Epithelial cell of alveolus of lung (primary cell): Measurements from ENCODE around the gene NFE2. TPM values are rescaled to one million over a fixed set of nuclear protein-coding genes. Genes with fewer than 3 reads are reported as not detected.

Experiments
- total RNA-seq: library from RNA; depleted of rRNA; stranded (reverse); fragments of >200 nt; gene quantifications from 2 replicates; pipeline ENCODE4 v1.2.1, GENCODE V29; 2015

NFE2 gene
- total RNA-seq = not detected in 2 replicates

GRCh38 chr12:54300732-54301427 is at the start of gene NFE2:
Gene NFE2 (minus strand): TSS chr12:54301015. CDS start chr12:54295248, 5,767 bp downstream.

GRCh38 chr12:54324617-54325441 is 24.0 kb upstream of the NFE2 start, which contains the start of gene COPZ1:
Gene COPZ1 (plus strand): TSS chr12:54325131. CDS start chr12:54325164, 33 bp downstream.

GRCh38 chr12:54280468-54281260 is 20.2 kb downstream of the NFE2 start, which contains the start of gene HNRNPA1:
Gene HNRNPA1 (plus strand): TSS chr12:54280726. CDS start chr12:54280808, 82 bp downstream.

GRCh38 chr12:54279632-54280467 is 21.0 kb downstream of the NFE2 start, which contains the start of gene CBX5:
Gene CBX5 (minus strand): TSS chr12:54280122. CDS start chr12:54257650, 22,472 bp downstream.

Other genes with a start within 250 kb of the NFE2 start
- gene HOXC4, start 247.2 kb downstream of the NFE2 start, total RNA-seq = 0.88 and 1.4 TPM in 2 replicates
- 44.2 and 62.0 TPM in 2 replicates for gene SMUG1, start 112.0 kb downstream of the NFE2 start, total RNA-seq
- 53.9 and 59.6 TPM in 2 replicates for gene CBX5, start 20.9 kb downstream of the NFE2 start, total RNA-seq
- 450 and 1,453 TPM in 2 replicates for gene HNRNPA1, start 20.3 kb downstream of the NFE2 start, total RNA-seq
- gene COPZ1, start 24.1 kb upstream of the NFE2 start, total RNA-seq = 132 and 144 TPM in 2 replicates
- gene GPR84, start 63.5 kb upstream of the NFE2 start, total RNA-seq = 0.13 TPM in 1 of 2 replicates, not detected in the other
- gene ZNF385A, start 83.7 kb upstream of the NFE2 start, total RNA-seq = 3.2 and 13.9 TPM in 2 replicates
- 127 and 621 TPM in 2 replicates for gene ITGA5, start 118.3 kb upstream of the NFE2 start, total RNA-seq
- gene GTSF1, start 172.6 kb upstream of the NFE2 start, total RNA-seq = not detected in 2 replicates
- gene NCKAP1L, start 196.7 kb upstream of the NFE2 start, total RNA-seq = under 0.01 TPM in 1 of 2 replicates, not detected in the other
- gene PDE1B, start 248.6 kb upstream of the NFE2 start, total RNA-seq = not detected in 2 replicates